ENCODE data around the gene CLEC16A.
"Not testable (repeated sequence)": the region's sequence is repeated elsewhere in the genome, so short reads cannot be mapped to it uniquely, and the experiment has no call there.

The CLEC16A gene

GRCh38 chr16:11102523-11102898, 158.1 kb downstream of the CLEC16A start:
- DNase-seq (ENCODE audit: low spot score), result no peak

- DNase-seq (ENCODE audit: low spot score), result not testable (repeated sequence)
Observed at GRCh38 chr16:11103301-11103700, 158.9 kb downstream of the CLEC16A start.

GRCh38 chr16:11104168-11105037, 160.0 kb downstream of the CLEC16A start:
- no peak for DNase-seq (ENCODE audit: low spot score)

GRCh38 chr16:11105038-11105903, 160.9 kb downstream of the CLEC16A start:
- no peak for DNase-seq (ENCODE audit: low spot score)

- DNase-seq (ENCODE audit: low spot score), result no peak
Observed at GRCh38 chr16:11106726-11107125, 162.4 kb downstream of the CLEC16A start.

GRCh38 chr16:11107780-11108465, 163.6 kb downstream of the CLEC16A start:
- DNase-seq (ENCODE audit: low spot score), result no peak

- no peak for DNase-seq (ENCODE audit: low spot score)
Observed at GRCh38 chr16:11108466-11108805, 164.1 kb downstream of the CLEC16A start.

- no peak for DNase-seq (ENCODE audit: low spot score)
Observed at GRCh38 chr16:11109566-11109965, 165.2 kb downstream of the CLEC16A start.

- no peak for DNase-seq (ENCODE audit: low spot score)
Observed at GRCh38 chr16:11111150-11111549, 166.8 kb downstream of the CLEC16A start.

GRCh38 chr16:11111856-11112634, 167.7 kb downstream of the CLEC16A start:
- DNase-seq (ENCODE audit: low spot score), result no peak

- no peak for DNase-seq (ENCODE audit: low spot score)
Observed at GRCh38 chr16:11112723-11113348, 168.5 kb downstream of the CLEC16A start.

GRCh38 chr16:11114366-11115164, 170.2 kb downstream of the CLEC16A start:
- DNase-seq (ENCODE audit: low spot score), result no peak

GRCh38 chr16:11117576-11118211, 173.3 kb downstream of the CLEC16A start:
- no peak for DNase-seq (ENCODE audit: low spot score)

GRCh38 chr16:11118479-11118878, 174.1 kb downstream of the CLEC16A start:
- DNase-seq (ENCODE audit: low spot score), result no peak

- DNase-seq (ENCODE audit: low spot score), result no peak
Observed at GRCh38 chr16:11121083-11121608, 176.8 kb downstream of the CLEC16A start.

- no peak for DNase-seq (ENCODE audit: low spot score)
Observed at GRCh38 chr16:11121914-11122692, 177.7 kb downstream of the CLEC16A start.

- DNase-seq (ENCODE audit: low spot score), result no peak
Observed at GRCh38 chr16:11123666-11124065, 179.3 kb downstream of the CLEC16A start.

- DNase-seq (ENCODE audit: low spot score), result no peak
Observed at GRCh38 chr16:11125936-11126335, 181.6 kb downstream of the CLEC16A start.

All from SW480 (cell line).